Measurements from ENCODE around the gene PLEKHJ1. TPM values are rescaled to one million over a fixed set of nuclear protein-coding genes. Genes with fewer than 3 reads are reported as not detected.

The PLEKHJ1 gene
- total and polyA plus RNA-seq, 2 of the 13 experiments (the other 11 are each of a cell fraction or from before 2014, with no cell fraction given): 70.5 to 130 TPM

DNA sequence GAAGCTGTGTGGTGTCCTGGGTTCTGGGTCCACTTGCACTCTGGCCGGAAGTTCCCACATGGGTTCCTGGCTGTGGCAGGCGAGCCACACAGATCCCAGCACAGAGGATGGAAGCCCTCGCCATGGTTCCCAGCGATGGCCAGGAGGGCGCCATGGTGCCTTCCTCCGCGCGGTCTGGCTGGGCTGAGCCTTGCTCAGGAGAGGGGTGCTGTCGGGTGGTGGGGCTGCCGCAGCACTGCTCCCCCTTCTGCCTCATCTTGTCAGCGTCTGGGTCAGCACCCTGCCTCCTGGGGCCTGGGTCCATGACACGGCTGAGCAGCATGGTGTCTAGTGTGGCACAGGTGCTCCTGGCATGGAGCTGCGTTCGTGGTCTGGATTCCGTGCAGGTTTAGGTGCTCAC, 38.9 kb downstream of the PLEKHJ1 start (continued):
- TF ChIP-seq, protein P1, sequence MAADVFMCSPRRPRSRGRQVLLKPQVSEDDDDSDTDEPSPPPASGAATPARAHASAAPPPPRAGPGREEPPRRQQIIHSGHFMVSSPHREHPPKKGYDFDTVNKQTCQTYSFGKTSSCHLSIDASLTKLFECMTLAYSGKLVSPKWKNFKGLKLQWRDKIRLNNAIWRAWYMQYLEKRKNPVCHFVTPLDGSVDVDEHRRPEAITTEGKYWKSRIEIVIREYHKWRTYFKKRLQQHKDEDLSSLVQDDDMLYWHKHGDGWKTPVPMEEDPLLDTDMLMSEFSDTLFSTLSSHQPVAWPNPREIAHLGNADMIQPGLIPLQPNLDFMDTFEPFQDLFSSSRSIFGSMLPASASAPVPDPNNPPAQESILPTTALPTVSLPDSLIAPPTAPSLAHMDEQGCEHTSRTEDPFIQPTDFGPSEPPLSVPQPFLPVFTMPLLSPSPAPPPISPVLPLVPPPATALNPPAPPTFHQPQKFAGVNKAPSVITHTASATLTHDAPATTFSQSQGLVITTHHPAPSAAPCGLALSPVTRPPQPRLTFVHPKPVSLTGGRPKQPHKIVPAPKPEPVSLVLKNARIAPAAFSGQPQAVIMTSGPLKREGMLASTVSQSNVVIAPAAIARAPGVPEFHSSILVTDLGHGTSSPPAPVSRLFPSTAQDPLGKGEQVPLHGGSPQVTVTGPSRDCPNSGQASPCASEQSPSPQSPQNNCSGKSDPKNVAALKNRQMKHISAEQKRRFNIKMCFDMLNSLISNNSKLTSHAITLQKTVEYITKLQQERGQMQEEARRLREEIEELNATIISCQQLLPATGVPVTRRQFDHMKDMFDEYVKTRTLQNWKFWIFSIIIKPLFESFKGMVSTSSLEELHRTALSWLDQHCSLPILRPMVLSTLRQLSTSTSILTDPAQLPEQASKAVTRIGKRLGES (CRISPR knock-in tag; IDR thresholded peaks at IDR 0.05; ENCODE audit: borderline replicate concordance): no peak
- TF ChIP-seq RBAK (CRISPR knock-in tag; IDR thresholded peaks at IDR 0.05) (no peak), ZNF605 (CRISPR knock-in tag; IDR thresholded peaks at IDR 0.05) (no peak), MED13 (CRISPR knock-in tag; IDR thresholded peaks at IDR 0.05) (no peak), MAFF (IDR thresholded peaks at IDR 0.05; ENCODE audit: low read depth, low read length) (no peak), BCL6 (CRISPR knock-in tag; IDR thresholded peaks at IDR 0.05) (no peak), ZNF570 (CRISPR knock-in tag; IDR thresholded peaks at IDR 0.05; ENCODE audit: borderline replicate concordance) (no peak), RFXAP (CRISPR knock-in tag; IDR thresholded peaks at IDR 0.05; ENCODE audit: borderline replicate concordance) (no peak)
- TF ChIP-seq, protein P2, sequence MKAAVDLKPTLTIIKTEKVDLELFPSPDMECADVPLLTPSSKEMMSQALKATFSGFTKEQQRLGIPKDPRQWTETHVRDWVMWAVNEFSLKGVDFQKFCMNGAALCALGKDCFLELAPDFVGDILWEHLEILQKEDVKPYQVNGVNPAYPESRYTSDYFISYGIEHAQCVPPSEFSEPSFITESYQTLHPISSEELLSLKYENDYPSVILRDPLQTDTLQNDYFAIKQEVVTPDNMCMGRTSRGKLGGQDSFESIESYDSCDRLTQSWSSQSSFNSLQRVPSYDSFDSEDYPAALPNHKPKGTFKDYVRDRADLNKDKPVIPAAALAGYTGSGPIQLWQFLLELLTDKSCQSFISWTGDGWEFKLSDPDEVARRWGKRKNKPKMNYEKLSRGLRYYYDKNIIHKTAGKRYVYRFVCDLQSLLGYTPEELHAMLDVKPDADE (CRISPR knock-in tag; IDR thresholded peaks at IDR 0.05): no peak

DNA sequence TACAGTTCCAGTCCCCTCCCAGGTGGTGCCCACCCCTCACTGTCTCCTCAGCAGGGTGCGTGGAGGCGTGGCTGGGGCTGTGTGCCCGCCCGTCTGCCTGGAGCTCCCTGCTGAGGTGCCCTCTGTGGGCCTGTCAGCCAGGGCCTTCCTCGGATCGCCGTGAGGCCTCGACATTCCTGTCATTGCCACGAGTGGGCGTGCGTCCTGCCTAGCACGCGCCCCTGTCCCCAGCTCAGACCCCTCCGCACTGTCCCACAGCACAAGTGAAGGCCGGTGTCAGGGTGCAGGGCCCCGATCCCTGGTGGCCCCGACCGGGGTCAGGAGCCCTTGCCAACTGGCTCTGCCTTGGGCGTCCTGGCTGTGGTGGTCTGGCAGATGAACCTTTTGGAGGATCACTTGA, 40.2 kb downstream of the PLEKHJ1 start:
- no peaks in the 10 kb centered on the region for H3K4me1 ChIP-seq (ENCODE audit: insufficient read depth, low read length)
- BruUV-seq (replicated peaks): no TSS peak
- intact Hi-C loops (cut with micrococcal nuclease; ENCODE audit: unreplicated experiment) (no loop called here), in situ Hi-C loops (cut with HindIII; ENCODE audit: extremely low pct_ligation_motif_present, low pct_unique_long_range_greater_than_20kb) (no loop called here)
- ATAC-seq: no peak
- H3K79me2 ChIP-seq (ENCODE audit: insufficient read depth, low read length): peaks cover 19% of the 10 kb centered on the region
- peaks cover 27 to 64% of the 10 kb centered on the region in 2 experiments for H3K36me3 ChIP-seq (replicated peaks in 1 of 2; ENCODE audit: control insufficient read depth in 1 of 2, insufficient read depth in 2 of 2, low read length in 2 of 2)
- no peak overlapping the region for H2AFZ ChIP-seq (ENCODE audit: low read length)
- no peak for FAIRE-seq
- WGBS (ENCODE audit: low lambda C conversion rate): 95% methylated on average over 10 of the region's 19 CpGs
- CTCF ChIA-PET (ENCODE audit: low intra/inter-chr PET ratio, low total read pairs): no interaction called here
- no peaks in the 10 kb centered on the region for H3K27me3 ChIP-seq (ENCODE audit: control insufficient read depth in 1 of 2, insufficient read depth in 2 of 2, low read length in 2 of 2)
- H4K20me1 ChIP-seq (ENCODE audit: insufficient read depth, low read length): peaks cover 13% of the 10 kb centered on the region; the same call in 1 of the 2 replicates
- TF ChIP-seq DNMT1 (CRISPR knock-in tag; IDR thresholded peaks at IDR 0.05): no peak
- TF ChIP-seq AGO2 (optimal IDR thresholded peaks at IDR 0.05; ENCODE audit: low read depth, low read length): peak; percentile 52
- TF ChIP-seq, protein P3, sequence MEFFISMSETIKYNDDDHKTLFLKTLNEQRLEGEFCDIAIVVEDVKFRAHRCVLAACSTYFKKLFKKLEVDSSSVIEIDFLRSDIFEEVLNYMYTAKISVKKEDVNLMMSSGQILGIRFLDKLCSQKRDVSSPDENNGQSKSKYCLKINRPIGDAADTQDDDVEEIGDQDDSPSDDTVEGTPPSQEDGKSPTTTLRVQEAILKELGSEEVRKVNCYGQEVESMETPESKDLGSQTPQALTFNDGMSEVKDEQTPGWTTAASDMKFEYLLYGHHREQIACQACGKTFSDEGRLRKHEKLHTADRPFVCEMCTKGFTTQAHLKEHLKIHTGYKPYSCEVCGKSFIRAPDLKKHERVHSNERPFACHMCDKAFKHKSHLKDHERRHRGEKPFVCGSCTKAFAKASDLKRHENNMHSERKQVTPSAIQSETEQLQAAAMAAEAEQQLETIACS (CRISPR knock-in tag; IDR thresholded peaks at IDR 0.05): no peak
- no peak for TF ChIP-seq NFYC (CRISPR knock-in tag; IDR thresholded peaks at IDR 0.05)
- no peaks in the 10 kb centered on the region for H3K9me3 ChIP-seq (ENCODE audit: low read length)
- no peak overlapping the region for H3K4me2 ChIP-seq (ENCODE audit: low read depth, low read length)
- no peak overlapping the region for H3K4me3 ChIP-seq (replicated peaks in 1 of 3; ENCODE audit: insufficient read depth in 1 of 3, low read depth in 2 of 3, low read length in 3 of 3)
- H3K27ac ChIP-seq (ENCODE audit: extremely low read length, insufficient read depth, low read length): no peak overlapping the region
- DNase-seq (ENCODE audit: low spot score): no peak
- H3K9ac ChIP-seq (ENCODE audit: insufficient read depth, low read depth, low read length): no peak overlapping the region
- POLR2A ChIA-PET: no interaction called here
